Smooth muscle cell of the brain vasculature (primary cell): ENCODE data around the gene UBAC2.
A peak's percentile ranks its signal among the peaks of the same experiment; 100 is the strongest.

Experiments used
- DNase-seq: peaks from one replicate; pipeline ENCODE4 v3.0.0-alpha.2; 2012; ENCODE audit warnings: low read depth, low spot score

Gene UBAC2

GRCh38 chr13:99200432-99201167 is at the start of gene UBAC2:
Gene UBAC2 (plus strand): TSS chr13:99200854. CDS start chr13:99200909, 55 bp downstream.
- peak; percentile 85 for DNase-seq

DNA sequence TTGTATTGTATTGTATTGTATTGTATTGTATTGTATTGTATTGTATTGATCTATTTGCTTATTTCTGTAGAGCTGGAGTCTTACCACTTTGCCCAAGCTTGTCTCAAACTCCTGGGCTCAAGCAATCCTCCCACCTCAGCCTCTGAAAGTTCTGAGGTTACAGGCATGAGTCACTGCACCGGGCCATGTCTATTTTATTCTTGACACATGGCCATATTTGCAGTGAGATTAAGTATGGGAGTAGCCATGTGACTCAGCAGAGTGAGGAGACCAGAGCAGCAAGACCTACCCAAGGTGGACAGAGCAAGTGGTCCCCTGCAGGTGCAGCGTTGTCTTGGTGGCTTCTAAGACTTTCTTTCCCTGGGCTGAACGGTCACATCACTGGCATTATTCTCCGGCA is 49.1 kb upstream of the UBAC2 start:
- DNase-seq: no peak

DNA sequence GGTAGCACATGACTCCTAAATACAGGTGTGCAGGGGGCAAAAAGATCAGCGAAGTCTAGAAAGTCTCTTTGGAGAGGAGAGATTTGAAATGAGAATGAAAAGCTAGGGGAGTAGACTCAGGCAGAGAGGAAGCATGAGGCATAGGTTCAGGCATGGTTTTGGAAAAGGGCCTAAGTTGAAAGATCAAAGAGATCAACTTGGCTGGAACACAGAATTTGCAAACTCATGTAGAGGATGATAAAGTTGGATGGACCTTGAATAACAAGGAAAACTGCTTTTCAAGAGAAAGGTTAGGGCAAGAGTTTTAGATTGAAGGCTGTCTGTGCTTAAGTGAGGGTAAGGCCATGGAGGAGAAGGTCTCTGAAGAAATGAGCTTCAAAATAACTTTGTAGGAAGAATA is 47.4 kb upstream of the UBAC2 start:
- no peak for DNase-seq

- DNase-seq: no peak
These were observed 46.6 kb upstream of the UBAC2 start for GRCh38 chr13:99154064-99154463.

- no peak for DNase-seq
These were observed 44.8 kb upstream of the UBAC2 start for GRCh38 chr13:99155821-99156220.

DNA sequence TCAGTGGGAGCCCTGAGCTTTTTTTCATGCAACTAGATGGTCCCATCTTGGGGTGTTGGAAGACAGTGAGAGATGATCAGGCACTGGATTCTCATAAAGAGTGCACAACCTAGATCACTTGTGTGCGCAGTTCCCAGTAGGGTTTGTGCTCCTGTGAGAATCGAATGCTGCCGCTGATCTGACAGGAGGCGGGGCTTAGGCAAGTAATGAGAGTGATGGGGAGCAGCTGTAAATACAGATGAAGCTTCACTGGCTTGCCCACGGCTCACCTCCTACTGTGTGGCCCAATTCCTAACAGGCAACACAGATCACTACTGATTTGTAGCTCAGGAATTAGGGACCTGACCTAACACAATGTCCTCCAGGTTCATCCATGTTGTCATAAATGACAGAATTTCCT is 43.6 kb upstream of the UBAC2 start:
- DNase-seq: no peak

DNA sequence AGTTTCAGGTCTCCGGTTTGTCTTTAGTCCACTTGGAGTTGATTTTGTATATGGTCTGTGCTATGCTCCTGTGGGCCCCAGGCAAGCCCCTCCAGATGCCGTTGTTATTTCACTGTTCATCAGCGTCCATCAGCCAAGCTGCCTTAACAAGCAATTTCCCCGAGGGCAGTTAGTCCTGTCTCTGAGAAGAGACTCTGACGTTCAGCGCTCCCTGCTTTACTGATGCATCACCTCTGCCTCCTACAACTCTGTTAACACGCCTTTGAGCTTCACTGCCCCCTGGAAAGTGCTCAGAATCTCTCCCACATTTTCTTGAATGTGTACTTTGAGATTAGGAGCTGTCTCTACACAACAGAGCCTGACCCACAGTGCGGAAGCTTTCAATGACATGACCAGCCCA is 41.8 kb upstream of the UBAC2 start:
- no peak for DNase-seq

DNA sequence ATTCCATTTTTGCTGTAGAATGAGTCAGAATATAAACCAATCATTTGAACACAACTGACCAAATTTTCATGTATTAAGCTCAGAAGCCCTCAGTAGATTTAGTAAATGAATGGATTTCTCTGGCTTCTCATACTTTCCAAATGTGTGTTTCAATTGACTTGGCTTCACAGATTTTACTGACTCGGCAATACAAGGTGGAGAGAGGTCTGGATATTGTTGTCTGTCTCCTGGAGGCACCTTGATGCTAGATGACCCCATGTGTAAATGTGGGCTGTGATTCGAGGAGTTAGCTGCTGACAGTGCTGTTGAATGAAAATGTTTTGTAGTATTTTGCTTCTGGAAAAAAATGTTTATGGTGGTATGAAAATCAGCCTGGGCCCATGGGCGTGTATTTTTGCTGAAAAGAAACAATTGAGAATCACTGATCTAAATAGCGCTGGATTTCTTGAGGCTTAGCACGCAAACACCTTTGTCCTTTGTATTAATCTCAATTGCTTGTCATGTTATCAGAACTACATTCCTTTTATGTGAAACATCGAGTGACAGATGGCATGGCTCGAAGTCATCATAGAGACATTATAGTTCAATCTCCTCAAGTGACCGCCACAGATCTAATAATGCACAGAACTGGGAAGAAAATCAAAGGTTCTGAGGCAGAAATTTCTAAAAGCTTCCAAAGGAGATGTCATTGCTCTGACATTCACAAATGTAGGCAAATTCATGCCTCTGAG is 41.2 kb upstream of the UBAC2 start:
- DNase-seq: no peak

DNA sequence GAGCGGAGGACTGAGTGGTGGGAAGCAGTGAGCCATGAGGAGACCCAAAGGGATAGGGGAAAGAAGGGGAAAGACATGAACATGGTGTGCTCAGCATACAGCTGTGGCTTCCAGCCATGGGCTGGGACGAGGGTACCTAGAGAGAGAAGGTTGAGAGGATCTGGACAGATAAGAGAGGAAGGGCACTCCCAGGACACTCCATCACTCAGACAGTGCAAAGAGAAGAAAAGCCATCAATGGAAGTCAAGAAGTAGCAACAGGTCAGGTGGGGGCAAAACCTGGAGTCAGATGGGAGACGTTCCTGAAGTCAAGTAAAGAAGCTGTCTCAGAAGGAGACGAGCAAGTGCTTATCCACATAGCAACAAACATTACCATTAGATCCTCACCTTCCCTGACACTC is 40.2 kb upstream of the UBAC2 start:
- no peak for DNase-seq

GRCh38 chr13:99161512-99161911 is 39.1 kb upstream of the UBAC2 start:
- DNase-seq: no peak

- no peak for DNase-seq
These were observed 37.9 kb upstream of the UBAC2 start for GRCh38 chr13:99162567-99163361.

DNA sequence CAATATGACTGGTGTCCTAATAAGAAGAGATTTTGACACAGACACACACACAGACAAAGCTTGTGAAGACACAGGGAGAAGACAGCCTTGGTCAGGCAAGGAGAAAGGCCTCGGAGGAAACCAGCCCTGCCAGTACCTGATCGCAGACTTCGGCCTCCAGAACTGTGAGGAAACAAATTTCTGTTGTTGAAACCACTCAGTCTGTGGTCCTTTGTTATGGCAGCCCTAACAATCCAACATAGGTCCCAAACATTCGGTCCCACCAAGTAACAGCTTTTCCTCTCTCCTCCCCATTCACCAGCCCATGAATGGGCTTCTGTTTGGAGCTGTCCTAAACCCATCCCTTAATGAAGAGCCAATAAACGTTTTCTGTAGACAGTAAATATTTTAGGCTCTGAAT is 36.4 kb upstream of the UBAC2 start:
- DNase-seq: no peak

- no peak for DNase-seq
These were observed 34.7 kb upstream of the UBAC2 start for GRCh38 chr13:99165753-99166587.

DNA sequence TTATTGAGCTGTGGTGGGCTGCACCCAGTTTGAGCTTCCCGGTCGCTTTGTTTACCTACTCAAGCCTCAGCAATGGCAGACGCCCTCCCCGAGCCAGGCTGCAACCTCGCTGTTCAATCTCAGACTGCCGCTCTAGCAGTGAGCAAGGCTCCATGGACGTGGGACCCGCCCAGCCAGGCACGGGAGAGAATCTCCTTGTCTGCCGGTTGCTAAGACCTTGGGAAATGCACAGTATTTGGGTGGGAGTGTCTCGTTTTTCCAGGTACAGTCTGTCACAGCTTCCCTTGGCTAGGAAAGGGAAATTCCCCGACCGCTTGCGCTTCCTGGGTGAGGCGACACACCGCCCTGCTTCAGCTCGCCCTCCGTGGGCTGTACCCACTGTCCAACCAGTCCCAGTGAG is 27.7 kb upstream of the UBAC2 start:
- DNase-seq: no peak

- no peak for DNase-seq
These were observed 27.0 kb upstream of the UBAC2 start for GRCh38 chr13:99173606-99174005.

- no peak for DNase-seq
These were observed 26.0 kb upstream of the UBAC2 start for GRCh38 chr13:99174533-99175100.

DNA sequence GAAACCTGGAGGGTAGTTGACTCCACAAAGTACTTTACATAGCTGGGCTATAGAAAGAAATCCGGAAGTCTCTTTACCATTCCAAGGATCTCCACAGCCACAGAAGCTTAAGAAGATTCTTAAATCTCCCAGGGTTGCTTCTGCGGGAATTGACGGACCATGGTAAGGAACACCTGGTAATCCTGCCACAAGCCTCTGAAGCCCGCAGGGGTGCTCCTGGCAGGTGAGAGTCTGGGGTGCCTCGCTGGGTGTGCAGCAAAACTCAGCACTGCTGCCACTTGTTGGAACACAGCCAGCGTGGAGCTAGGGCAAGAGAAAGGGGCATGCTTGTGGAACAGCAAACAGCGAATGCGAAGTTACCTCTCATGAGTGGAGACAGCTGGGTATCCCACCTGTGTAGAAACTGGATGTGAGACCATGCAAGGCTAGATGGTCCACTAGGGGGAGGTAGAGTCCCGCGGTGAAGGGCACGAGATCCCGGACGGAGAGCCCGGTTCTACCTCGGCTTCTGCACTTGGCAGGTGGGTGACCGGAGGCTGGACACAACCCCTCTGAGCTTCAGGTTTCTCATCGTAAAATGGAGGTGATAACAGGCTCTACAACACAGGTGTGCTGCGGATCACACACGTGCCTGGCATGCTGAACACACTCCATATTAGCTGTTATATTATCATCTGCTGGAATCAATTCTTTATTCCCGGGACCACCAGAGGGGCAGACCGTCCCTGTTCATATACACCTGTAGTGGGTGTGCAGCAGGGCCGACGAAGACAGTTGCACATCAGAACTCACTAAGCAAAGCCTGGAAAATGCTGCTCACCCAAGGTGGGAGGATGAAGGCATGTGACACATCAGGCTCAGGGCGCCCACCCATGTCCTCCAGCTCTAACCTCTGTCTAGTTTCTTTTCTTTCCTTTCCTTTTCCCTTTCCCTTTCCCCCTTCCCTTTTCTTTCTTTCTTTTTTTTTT is 24.1 kb upstream of the UBAC2 start:
- no peak for DNase-seq

DNA sequence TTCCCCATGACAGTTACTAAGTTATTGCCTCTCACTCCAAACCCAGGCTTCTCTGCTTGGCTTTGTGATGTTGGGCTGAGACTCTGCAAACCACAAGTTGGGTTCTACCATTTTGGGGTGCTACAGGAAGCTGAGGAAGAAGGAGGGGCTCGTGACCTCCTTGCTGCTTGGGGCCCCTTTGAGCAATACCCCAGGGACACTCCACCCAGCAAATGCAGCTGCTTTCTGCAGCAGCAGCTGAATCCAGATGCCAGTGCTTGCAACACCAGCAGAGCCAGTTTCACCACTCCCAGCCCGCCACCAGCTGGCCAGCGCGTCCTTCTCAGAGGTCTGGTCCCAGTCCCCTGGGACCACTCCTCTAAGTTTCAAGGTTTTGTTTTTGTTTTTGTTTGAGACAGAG is 22.0 kb upstream of the UBAC2 start:
- DNase-seq: no peak

- DNase-seq: no peak
These were observed 21.2 kb upstream of the UBAC2 start for GRCh38 chr13:99179460-99179859.

GRCh38 chr13:99182439-99182838 is 18.2 kb upstream of the UBAC2 start:
- DNase-seq: no peak
